GM12878 (cell line): ENCODE results near the gene ADCY2. TPM values are rescaled to one million over a fixed set of nuclear protein-coding genes. Genes with fewer than 3 reads are reported as not detected.

Experiments used
- ATAC-seq: fragments of 200-7000 bp; cut with Tn5 transposase; 3 replicates; pipeline ENCODE4 v1.9.1; 2020; ENCODE audit warnings: mild to moderate bottlenecking, moderate library complexity
- BruUV-seq: library from RNA; stranded (reverse); fragments of 400-500 nt; replicated peaks from 2 replicates; lab custom pipeline; 2021; lab: Mats Ljungman, UMichigan
- CTCF ChIA-PET: fragments of 300-600 bp; sonication (Branson Sonifier 250); formaldehyde crosslinking; extraction: SDS; loops from one replicate; lab custom pipeline; 2021; ENCODE audit warnings: inconsistent platforms; lab: Yijun Ruan, JAX
- POLR2A ChIA-PET: fragments of 350-600 bp; formaldehyde crosslinking; extraction: SDS; loops from one replicate; lab custom pipeline; 2021; ENCODE audit warnings: inconsistent platforms; lab: Charles Lee
- RAD21 ChIA-PET: fragments of 300-600 bp; sonication (Branson Sonifier 250); formaldehyde crosslinking; loops from one replicate; lab custom pipeline; 2023; ENCODE audit warnings: antibody characterized with exemption; ENCODE audit not compliant: unreplicated experiment; lab: Charles Lee
- SMC1A ChIA-PET: fragments of 300-600 bp; sonication (Branson Sonifier 250); formaldehyde crosslinking; loops from one replicate; lab custom pipeline; 2023; ENCODE audit not compliant: unreplicated experiment, uncharacterized antibody; lab: Charles Lee
- DNase-seq: peaks from one replicate; pipeline ENCODE4 v3.0.0-alpha.2; 2011; ENCODE audit warnings: low read depth, low spot score
- FAIRE-seq: peaks from 3 replicates; lab custom pipeline; 2011; peaks lifted over from hg19 to GRCh38; lab: Jason Lieb, UNC
- H2AFZ ChIP-seq: 2 replicates; pipeline ENCODE4 v1.6.0; 2011; ENCODE audit warnings: low read depth, low read length, control low read depth; ENCODE audit not compliant: control insufficient read depth
- H3K27ac ChIP-seq: 2 replicates; pipeline ENCODE4 v1.5.1; 2011; ENCODE audit warnings: control low read depth; ENCODE audit not compliant: control insufficient read depth, insufficient read depth
- H3K27me3 ChIP-seq, 2 experiments: replicated peaks in 1 of 2; 2 replicates each; pipeline versions ENCODE4 v1.6.0 to v1.6.1; 2011; ENCODE audit warnings: low read length in 1 of 2; ENCODE audit not compliant: control insufficient read depth in 2 of 2, insufficient read depth in 2 of 2
- H3K36me3 ChIP-seq, 2 experiments: 2 replicates each; pipeline ENCODE4 v1.5.1; 2011; ENCODE audit warnings: low read length in 1 of 2; ENCODE audit not compliant: control insufficient read depth in 2 of 2, insufficient read depth in 2 of 2
- H3K4me1 ChIP-seq: 2 replicates; pipeline ENCODE4 v1.6.1; 2011; ENCODE audit warnings: mild to moderate bottlenecking, low read length, moderate library complexity, mixed read lengths; ENCODE audit not compliant: control insufficient read depth, insufficient read depth
- H3K4me2 ChIP-seq: 2 replicates; pipeline ENCODE4 v1.6.0; 2011; ENCODE audit warnings: control low read depth; ENCODE audit not compliant: control insufficient read depth, insufficient read depth
- H3K4me3 ChIP-seq: fragments of 200-600 bp; sonication (generic); 2 replicates; pipeline ENCODE4 v1.5.1; 2016
- H3K79me2 ChIP-seq: 2 replicates; pipeline ENCODE4 v1.6.0; 2011; ENCODE audit warnings: low read length; ENCODE audit not compliant: control insufficient read depth, insufficient read depth
- H3K9ac ChIP-seq: 2 replicates; pipeline ENCODE4 v1.8.0; 2011; ENCODE audit warnings: low read length, control low read depth, mixed read lengths; ENCODE audit not compliant: control insufficient read depth, insufficient read depth
- H3K9me3 ChIP-seq: replicated peaks from 3 replicates; pipeline ENCODE4 v1.5.1; 2011; ENCODE audit warnings: mild to moderate bottlenecking, low read length; ENCODE audit not compliant: control insufficient read depth, insufficient read depth
- H4K20me1 ChIP-seq: 2 replicates; pipeline ENCODE4 v1.6.0; 2011; ENCODE audit not compliant: control insufficient read depth, insufficient read depth
- CEBPZ ChIP-seq: fragments of 150-350 bp; IDR thresholded peaks from 2 replicates; pipeline ENCODE4 v1.6.1; 2016; ENCODE audit warnings: low read depth, low read length
- CUX1 ChIP-seq: IDR thresholded peaks from 2 replicates; pipeline ENCODE4 v1.6.1; 2012; ENCODE audit warnings: improper control_type of control experiment, low read depth, low read length; ENCODE audit not compliant: insufficient replicate concordance
- EED ChIP-seq: sonication (generic); IDR thresholded peaks from 2 replicates; pipeline ENCODE4 v1.6.1; 2016; ENCODE audit warnings: antibody characterized with exemption, low read depth
- HDAC2 ChIP-seq: fragments of 200-600 bp; sonication (generic); IDR thresholded peaks from 2 replicates; pipeline ENCODE4 v1.6.1; 2017
- HDAC6 ChIP-seq: fragments of 200-600 bp; sonication (generic); IDR thresholded peaks from one replicate; pipeline ENCODE4 v1.8.0; 2017; ENCODE audit warnings: antibody characterized with exemption; ENCODE audit not compliant: unreplicated experiment
- IKZF2 ChIP-seq, 2 experiments: fragments of 450-650 bp; IDR thresholded peaks; 2 replicates each; pipeline ENCODE4 v1.6.1; 2017; ENCODE audit warnings: mild to moderate bottlenecking in 2 of 2, moderate library complexity in 2 of 2
- MTA3 ChIP-seq: IDR thresholded peaks from 2 replicates; pipeline ENCODE4 v1.6.1; 2012; ENCODE audit warnings: low read length, inconsistent platforms, borderline replicate concordance
- RELA ChIP-seq: fragments of 450-650 bp; IDR thresholded peaks from 2 replicates; pipeline ENCODE4 v1.8.0; 2014; ENCODE audit warnings: borderline replicate concordance; ENCODE audit not compliant: partially characterized antibody
- RFX5 ChIP-seq: IDR thresholded peaks from 2 replicates; pipeline ENCODE4 v1.6.1; 2011; ENCODE audit warnings: low read depth, low read length, improper control_type of control experiment
- ZNF217 ChIP-seq: fragments of 450-650 bp; IDR thresholded peaks from 2 replicates; pipeline ENCODE4 v1.6.1; 2017; ENCODE audit warnings: antibody characterized with exemption, mild to moderate bottlenecking
- ZZZ3 ChIP-seq: IDR thresholded peaks from 2 replicates; pipeline ENCODE4 v1.6.1; 2011; ENCODE audit warnings: low read depth; ENCODE audit not compliant: control insufficient read depth, insufficient read length
- WGBS: methylation state at CpG from one replicate; pipeline ENCODE4 v1.1.6; 2016; ENCODE audit warnings: low lambda C conversion rate; ENCODE audit not compliant: insufficient replicate concordance, insufficient coverage; ENCODE audit errors: missing lambda C conversion rate; 5-methylcytosine and 5-hydroxymethylcytosine counted together
- in situ Hi-C: fragments of 300-500 bp; cut with MboI; formaldehyde crosslinking; loops from 9 replicates; pipeline ENCODE4 v1.14.3; 2018; ENCODE audit warnings: mixed read lengths
- intact Hi-C: fragments of 100-400 bp; cut with micrococcal nuclease; formaldehyde crosslinking; loops from one replicate; pipeline ENCODE4 v1.14.2; 2022; ENCODE audit not compliant: unreplicated experiment
- polyA plus RNA-seq, 11 experiments: library from polyadenylated mRNA; depleted of rRNA in 4 of 11; unstranded in 6 of 11; stranded (reverse) in 5 of 11; fragments of >200 nt; fragmentation: Nextera tagmentation in 4 of 11; fragmentation: Illumina TruSeq in 1 of 11; extraction: Ambion mirVana in 4 of 11; extraction: Trizol in 1 of 11; gene quantifications; 1 replicate in 1 of 11; 2 replicates in 10 of 11; pipeline versions ENCODE4 v1.2.1 to v1.2.3, GENCODE V29; 2011 to 2016; ENCODE audit warnings: inconsistent platforms in 2 of 11, missing spikeins in 2 of 11, low read depth in 1 of 11
- total RNA-seq, 4 experiments: library from RNA; depleted of rRNA in 3 of 4; stranded (reverse); fragments of >200 nt in 3 of 4; fragmentation: Illumina TruSeq in 1 of 4; extraction: Trizol in 1 of 4; gene quantifications; 2 replicates each; pipeline versions ENCODE4 v1.2.1 to v1.2.3, GENCODE V29; 2013 to 2021
- TF ChIP-seq, protein P1 (sequence below): fragments of 450-650 bp; IDR thresholded peaks from 2 replicates; pipeline ENCODE4 v1.6.1; 2018; ENCODE audit warnings: mild to moderate bottlenecking, low read depth, moderate library complexity; ENCODE audit not compliant: partially characterized antibody

The ADCY2 gene
- total and polyA plus RNA-seq, 10 of the 15 experiments (the other 5 are each of a cell fraction or from before 2014, with no cell fraction given): 0.07 to 0.26 TPM; not detected in 8

DNA sequence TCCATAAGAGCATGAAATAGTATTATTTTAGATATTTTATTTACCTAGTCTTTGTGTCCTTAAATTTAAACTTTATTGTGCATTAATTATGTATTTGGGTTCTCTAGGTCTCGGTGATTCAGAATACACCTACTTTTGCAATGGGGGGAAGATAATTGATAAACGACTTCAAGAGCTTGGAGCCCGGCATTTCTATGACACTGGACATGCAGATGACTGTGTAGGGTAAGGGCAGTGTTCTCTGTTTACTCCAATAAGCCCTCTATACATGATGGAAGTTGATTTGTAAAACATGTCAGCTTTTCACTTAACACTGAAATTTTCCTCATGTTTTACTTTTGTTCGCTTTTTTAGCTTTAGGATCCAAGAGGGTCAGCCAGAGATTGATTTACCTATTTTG, 479.2 kb downstream of the ADCY2 start:
- intact Hi-C loops: no loop called here
- Histone ChIP-seq H3K79me2 (peaks cover 43% of the 10 kb centered on the region), H2AFZ (no peak overlapping the region), H3K9ac (no peak overlapping the region), H3K27me3 (no peaks in the 10 kb centered on the region), H3K4me1 (peaks cover 58% of the 10 kb centered on the region), H3K9me3 (no peaks in the 10 kb centered on the region), H4K20me1 (0 out of 2 replicates have a peak, but pooled peaks cover 3% of the 10 kb centered on the region), H3K4me3 (no peak overlapping the region), H3K36me3 (peaks cover 10 to 19% of the 10 kb centered on the region in 2 experiments), H3K27ac (no peak overlapping the region), H3K4me2 (no peak overlapping the region)
- WGBS: 99% methylated on average over 4 of the region's 4 CpGs
- DNase-seq: no peak
- ChIA-PET POLR2A (no interaction called here), RAD21 (interaction anchor here (2.3 kb wide), 1 partner anchor 12 kb away, joined by 8 read pairs; no protein-coding TSS in a partner anchor), CTCF (interaction anchor here (9.9 kb wide), 1 partner anchor 12 kb away, joined by 92 read pairs; no protein-coding TSS in a partner anchor), SMC1A (interaction anchor here (1.3 to 2.3 kb wide), 2 partner anchors 12 to 18 kb away, joined by 3 to 8 read pairs; no protein-coding TSS in a partner anchor)
- in situ Hi-C loops: no loop called here
- no peak for FAIRE-seq
- BruUV-seq: no TSS peak
- no peak for ATAC-seq
- TF ChIP-seq, protein P1, sequence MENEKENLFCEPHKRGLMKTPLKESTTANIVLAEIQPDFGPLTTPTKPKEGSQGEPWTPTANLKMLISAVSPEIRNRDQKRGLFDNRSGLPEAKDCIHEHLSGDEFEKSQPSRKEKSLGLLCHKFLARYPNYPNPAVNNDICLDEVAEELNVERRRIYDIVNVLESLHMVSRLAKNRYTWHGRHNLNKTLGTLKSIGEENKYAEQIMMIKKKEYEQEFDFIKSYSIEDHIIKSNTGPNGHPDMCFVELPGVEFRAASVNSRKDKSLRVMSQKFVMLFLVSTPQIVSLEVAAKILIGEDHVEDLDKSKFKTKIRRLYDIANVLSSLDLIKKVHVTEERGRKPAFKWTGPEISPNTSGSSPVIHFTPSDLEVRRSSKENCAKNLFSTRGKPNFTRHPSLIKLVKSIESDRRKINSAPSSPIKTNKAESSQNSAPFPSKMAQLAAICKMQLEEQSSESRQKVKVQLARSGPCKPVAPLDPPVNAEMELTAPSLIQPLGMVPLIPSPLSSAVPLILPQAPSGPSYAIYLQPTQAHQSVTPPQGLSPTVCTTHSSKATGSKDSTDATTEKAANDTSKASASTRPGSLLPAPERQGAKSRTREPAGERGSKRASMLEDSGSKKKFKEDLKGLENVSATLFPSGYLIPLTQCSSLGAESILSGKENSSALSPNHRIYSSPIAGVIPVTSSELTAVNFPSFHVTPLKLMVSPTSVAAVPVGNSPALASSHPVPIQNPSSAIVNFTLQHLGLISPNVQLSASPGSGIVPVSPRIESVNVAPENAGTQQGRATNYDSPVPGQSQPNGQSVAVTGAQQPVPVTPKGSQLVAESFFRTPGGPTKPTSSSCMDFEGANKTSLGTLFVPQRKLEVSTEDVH: no peak
- TF ChIP-seq CEBPZ (no peak), ZZZ3 (no peak), ZNF217 (no peak), RELA (no peak), EED (no peak), MTA3 (no peak), HDAC6 (no peak), IKZF2 (IDR thresholded peaks at IDR 0.05) (no peak), HDAC2 (no peak), CUX1 (no peak), RFX5 (no peak)
